HL-60 (cell line): ENCODE measurements around the gene LPIN1.

Experiments
- CTCF ChIP-seq: IDR thresholded peaks from one replicate; pipeline ENCODE4 v1.5.1; 2011; ENCODE audit warnings: low read length, control low read depth, inconsistent platforms; ENCODE audit not compliant: insufficient read depth
- GABPA ChIP-seq: IDR thresholded peaks from 2 replicates; pipeline ENCODE4 v1.6.1; 2012; ENCODE audit warnings: low read depth
- POLR2AphosphoS5 ChIP-seq: IDR thresholded peaks from 2 replicates; pipeline ENCODE4 v1.6.1; 2012; ENCODE audit warnings: low read depth
- REST ChIP-seq: IDR thresholded peaks from 2 replicates; pipeline ENCODE4 v1.6.1; 2012; ENCODE audit warnings: low read depth; ENCODE audit not compliant: insufficient replicate concordance
- SPI1 ChIP-seq: IDR thresholded peaks from 2 replicates; pipeline ENCODE4 v1.6.1; 2012; ENCODE audit warnings: low read depth, mild to moderate bottlenecking, borderline replicate concordance

GRCh38 chr2:11726384-11726783, 20.0 kb upstream of the LPIN1 start:
- no peak for TF ChIP-seq GABPA
- TF ChIP-seq CTCF: no peak
- no peak for TF ChIP-seq REST
- no peak for TF ChIP-seq POLR2AphosphoS5
- no peak for TF ChIP-seq SPI1
